MM.1S (cell line): ENCODE data around the gene LRP5.

ENCODE experiments used
- DNase-seq: peaks from one replicate; pipeline ENCODE4 v3.0.0-alpha.2; 2015
- H2AFZ ChIP-seq: fragments of 300-600 bp; sonication (generic); 2 replicates; pipeline ENCODE4 v1.6.0; 2016; ENCODE audit warnings: antibody characterized with exemption, low read length
- H3F3A ChIP-seq: fragments of 300-600 bp; sonication (generic); 2 replicates; pipeline ENCODE4 v1.6.1; 2016; ENCODE audit warnings: mild to moderate bottlenecking, antibody characterized with exemption, low read length, moderate library complexity, mixed read lengths; ENCODE audit not compliant: insufficient read depth
- H3K27ac ChIP-seq: fragments of 300-600 bp; sonication (generic); 2 replicates; pipeline ENCODE4 v1.5.1; 2016; ENCODE audit warnings: mild to moderate bottlenecking, low read length
- H3K27me3 ChIP-seq: fragments of 300-600 bp; sonication (generic); replicated peaks from 2 replicates; pipeline ENCODE4 v1.6.0; 2016; ENCODE audit warnings: low read length; ENCODE audit not compliant: insufficient read depth
- H3K36me3 ChIP-seq: fragments of 300-600 bp; sonication (generic); replicated peaks from 2 replicates; pipeline ENCODE4 v1.6.1; 2016; ENCODE audit warnings: mild to moderate bottlenecking, low read length, mixed read lengths; ENCODE audit not compliant: insufficient read depth
- H3K4me1 ChIP-seq: fragments of 300-600 bp; sonication (generic); 2 replicates; pipeline ENCODE4 v1.6.1; 2016; ENCODE audit warnings: low read length, mixed read lengths
- H3K4me2 ChIP-seq: fragments of 300-600 bp; sonication (generic); 2 replicates; pipeline ENCODE4 v1.6.0; 2016; ENCODE audit warnings: low read depth, low read length
- H3K4me3 ChIP-seq: fragments of 300-600 bp; sonication (generic); 2 replicates; pipeline ENCODE4 v1.5.1; 2016; ENCODE audit warnings: low read length, mixed read lengths
- H3K79me2 ChIP-seq: fragments of 300-600 bp; sonication (generic); 2 replicates; pipeline ENCODE4 v1.6.1; 2016; ENCODE audit warnings: mixed run types, low read length, mixed read lengths
- H3K9ac ChIP-seq: fragments of 300-600 bp; sonication (generic); 2 replicates; pipeline ENCODE4 v1.6.1; 2016; ENCODE audit warnings: low read length, mixed read lengths
- H3K9me2 ChIP-seq: fragments of 300-600 bp; sonication (generic); replicated peaks from 2 replicates; pipeline ENCODE4 v1.6.1; 2016; ENCODE audit warnings: mild to moderate bottlenecking, low read length, mixed read lengths; ENCODE audit not compliant: insufficient read depth
- H3K9me3 ChIP-seq: fragments of 300-600 bp; sonication (generic); replicated peaks from 2 replicates; pipeline ENCODE4 v1.6.1; 2016; ENCODE audit warnings: mild to moderate bottlenecking, low read length, mixed read lengths; ENCODE audit not compliant: insufficient read depth
- H4K20me1 ChIP-seq: fragments of 300-600 bp; sonication (generic); 2 replicates; pipeline ENCODE4 v1.6.1; 2016; ENCODE audit warnings: mild to moderate bottlenecking, low read length, moderate library complexity, mixed read lengths; ENCODE audit not compliant: insufficient read depth
- CTCF ChIP-seq: fragments of 300-600 bp; sonication (generic); IDR thresholded peaks from 2 replicates; pipeline ENCODE4 v1.5.1; 2016; ENCODE audit warnings: antibody characterized with exemption, low read length, mixed read lengths
- EZH2 ChIP-seq: fragments of 300-600 bp; sonication (generic); optimal IDR thresholded peaks from 2 replicates; pipeline ENCODE3; 2017; ENCODE audit warnings: low read depth, mild to moderate bottlenecking, antibody characterized with exemption, low read length, mixed read lengths
- EZH2phosphoT487 ChIP-seq: fragments of 300-600 bp; sonication (generic); IDR thresholded peaks from 2 replicates; pipeline ENCODE4 v1.6.1; 2018; ENCODE audit warnings: antibody characterized with exemption, low read length

The LRP5 gene

GRCh38 chr11:68436985-68437926 is 124.9 kb downstream of the LRP5 start:
- H3K9me3 ChIP-seq: no peaks in the 10 kb centered on the region
- no peak overlapping the region for H3K9ac ChIP-seq
- H4K20me1 ChIP-seq: no peaks in the 10 kb centered on the region
- no peaks in the 10 kb centered on the region for H3K27me3 ChIP-seq
- H3K4me2 ChIP-seq: no peak overlapping the region
- TF ChIP-seq CTCF (no peak), EZH2phosphoT487 (no peak), EZH2 (no peak)
- no peak overlapping the region for H2AFZ ChIP-seq
- no peak for DNase-seq
- no peak overlapping the region for H3K27ac ChIP-seq
- no peaks in the 10 kb centered on the region for H3K9me2 ChIP-seq
- H3K4me1 ChIP-seq: no peaks in the 10 kb centered on the region
- H3K36me3 ChIP-seq: no peaks in the 10 kb centered on the region
- H3F3A ChIP-seq: no peaks in the 10 kb centered on the region
- no peak overlapping the region for H3K4me3 ChIP-seq
- H3K79me2 ChIP-seq: no peaks in the 10 kb centered on the region

GRCh38 chr11:68437927-68438657 is 125.7 kb downstream of the LRP5 start:
- TF ChIP-seq EZH2phosphoT487 (no peak), EZH2 (no peak), CTCF (no peak)
- Histone ChIP-seq H3K4me1 (no peaks in the 10 kb centered on the region), H3K9me2 (no peaks in the 10 kb centered on the region), H3K9me3 (no peaks in the 10 kb centered on the region), H3F3A (no peaks in the 10 kb centered on the region), H3K36me3 (no peaks in the 10 kb centered on the region), H4K20me1 (no peaks in the 10 kb centered on the region), H3K4me2 (no peak overlapping the region), H3K79me2 (no peaks in the 10 kb centered on the region), H2AFZ (no peak overlapping the region), H3K27ac (no peak overlapping the region), H3K27me3 (no peaks in the 10 kb centered on the region), H3K9ac (no peak overlapping the region), H3K4me3 (no peak overlapping the region)
- no peak for DNase-seq

GRCh38 chr11:68438658-68439259 is 126.4 kb downstream of the LRP5 start:
- TF ChIP-seq CTCF (no peak), EZH2phosphoT487 (no peak), EZH2 (no peak)
- H3K27ac ChIP-seq: no peak overlapping the region
- H3K36me3 ChIP-seq: no peaks in the 10 kb centered on the region
- H2AFZ ChIP-seq: no peak overlapping the region
- no peaks in the 10 kb centered on the region for H3K27me3 ChIP-seq
- no peaks in the 10 kb centered on the region for H3K79me2 ChIP-seq
- H3K9me2 ChIP-seq: no peaks in the 10 kb centered on the region
- DNase-seq: no peak
- no peak overlapping the region for H3K9ac ChIP-seq
- H3F3A ChIP-seq: no peaks in the 10 kb centered on the region
- H3K4me1 ChIP-seq: no peaks in the 10 kb centered on the region
- H4K20me1 ChIP-seq: no peaks in the 10 kb centered on the region
- H3K9me3 ChIP-seq: no peaks in the 10 kb centered on the region
- H3K4me2 ChIP-seq: no peak overlapping the region
- H3K4me3 ChIP-seq: no peak overlapping the region
